Spleen (tissue), 11 donors: Measurements from ENCODE around the gene LMBR1. TPM values are rescaled to one million over a fixed set of nuclear protein-coding genes. Genes with fewer than 3 reads are reported as not detected.
"Not testable (repeated sequence)": the region's sequence is repeated elsewhere in the genome, so short reads cannot be mapped to it uniquely, and the experiment has no call there.

ENCODE experiments used
- DNase-seq: peaks from one replicate; pipeline ENCODE4 v3.0.0-alpha.2; 2020
- H3K27ac ChIP-seq, 8 donors: fragments of 200-600 bp; sonication (generic) in 7 of 8; 1 replicate in 4 of 8; 2 replicates in 4 of 8; pipeline versions ENCODE4 v1.5.0 to v1.8.0; 2016 to 2021; ENCODE audit warnings: inconsistent platforms in 4 of 8, mild to moderate bottlenecking in 4 of 8, moderate library complexity in 1 of 8
- H3K27me3 ChIP-seq, 7 donors: fragments of 200-600 bp; sonication (generic) in 6 of 7; replicated peaks in 1 of 7; 1 replicate in 4 of 7; 2 replicates in 3 of 7; pipeline versions ENCODE4 v1.5.0 to v1.8.0; 2016 to 2021; ENCODE audit warnings: inconsistent platforms in 3 of 7, mild to moderate bottlenecking in 1 of 7
- H3K36me3 ChIP-seq, 6 donors: fragments of 200-600 bp; sonication (generic) in 5 of 6; 1 replicate in 4 of 6; 2 replicates in 2 of 6; pipeline versions ENCODE4 v1.5.0 to v1.8.0; 2016 to 2021; ENCODE audit warnings: inconsistent platforms in 2 of 6
- H3K4me1 ChIP-seq, 6 donors: fragments of 200-600 bp; sonication (generic) in 5 of 6; 1 replicate in 3 of 6; 2 replicates in 3 of 6; pipeline versions ENCODE4 v1.5.0 to v1.8.0; 2016 to 2021; ENCODE audit warnings: inconsistent platforms in 3 of 6
- H3K4me3 ChIP-seq, 8 donors: fragments of 200-600 bp; sonication (generic) in 7 of 8; 1 replicate in 4 of 8; 2 replicates in 4 of 8; pipeline versions ENCODE4 v1.5.0 to v1.8.0; 2016 to 2021; ENCODE audit warnings: inconsistent platforms in 4 of 8, mild to moderate bottlenecking in 4 of 8, moderate library complexity in 2 of 8
- H3K9me3 ChIP-seq, 8 donors: fragments of 200-600 bp; sonication (generic) in 7 of 8; 1 replicate in 4 of 8; 2 replicates in 4 of 8; pipeline versions ENCODE4 v1.5.0 to v1.8.0; 2016 to 2021; ENCODE audit warnings: inconsistent platforms in 4 of 8
- CTCF ChIP-seq, 11 experiments: fragments of 200-600 bp in 7 of 11; fragments of 450-650 bp in 4 of 11; sonication (generic) in 4 of 11; IDR thresholded peaks in 8 of 11; conservative IDR thresholded peaks in 3 of 11; 1 replicate in 7 of 11; 2 replicates in 4 of 11; pipeline versions ENCODE4 v1.4.0 to v1.8.0; 2016 to 2021; ENCODE audit warnings: antibody characterized with exemption in 11 of 11, inconsistent platforms in 4 of 11, mild to moderate bottlenecking in 1 of 11
- POLR2A ChIP-seq, 3 donors: fragments of 450-650 bp; IDR thresholded peaks; one replicate each; pipeline ENCODE4 v1.5.1; 2017; ENCODE audit warnings: antibody characterized with exemption in 3 of 3, mild to moderate bottlenecking in 1 of 3
- POLR2AphosphoS5 ChIP-seq, 3 donors: sonication (generic); formaldehyde crosslinking; IDR thresholded peaks; one replicate each; pipeline ENCODE4 v1.5.1; 2017; ENCODE audit warnings: antibody characterized with exemption in 3 of 3
- WGBS, 5 donors: extraction: QIAGEN DNeasy Blood & Tissue Kit in 3 of 5; methylation state at CpG; one replicate each; pipeline versions ENCODE4 v1.1.5 to v1.1.7; 2013 to 2018; 5-methylcytosine and 5-hydroxymethylcytosine counted together
- intact Hi-C: fragments of 100-400 bp; cut with DNase I; formaldehyde crosslinking; loops from one replicate; pipeline ENCODE4 v1.15.0; 2023; ENCODE audit warnings: low total_unique reads
- polyA plus RNA-seq, 3 donors: library from polyadenylated mRNA; stranded (reverse); fragments of 200-250 nt; gene quantifications; one replicate each; pipeline ENCODE4 v1.2.1, GENCODE V29; 2013
- total RNA-seq, 7 donors: library from RNA; depleted of rRNA in 3 of 7; stranded (reverse); fragments of >200 nt in 3 of 7; fragmentation: NEBNext Ultra II Directional in 4 of 7; extraction: Animal tissue kit (Norgen Biotek cat#: 25700) in 4 of 7; gene quantifications; one replicate each; pipeline versions ENCODE4 v1.1.0 to v1.2.1, GENCODE V29; 2016 to 2021
- donor health status: healthy with polysubstance abuse.
- donor health status: DM: no; HTN: no; CAD: no; lungs with moderate emphysema.
- donor health status: DM: no; HTN: no; CAD: no.
- donor health status: Bipolar disorder and iron deficiency.
- donor health status: healthy.
- donor health status: DM: no; HTN: no; CAD: no.
- donor health status: DM: yes; HTN: yes; CAD: no.

Gene LMBR1
- total and polyA plus RNA-seq, 10 donors: 4.8 to 88.3 (median 63.7) TPM

GRCh38 chr7:156818133-156818532 lies 74.8 kb downstream of the LMBR1 start:
- Histone ChIP-seq H3K4me1 (no peaks in the 10 kb centered on the region), H3K27ac (no peak overlapping the region), H3K4me3 (no peak overlapping the region), H3K36me3 (peaks cover 0 to 31% (median 4%) of the 10 kb centered on the region in 6 donors), H3K9me3 (no peaks in the 10 kb centered on the region), H3K27me3 (no peaks in the 10 kb centered on the region)
- 95 to 99% (median 97%) methylated on average over 2 of the region's 2 CpGs for WGBS, 5 donors
- TF ChIP-seq CTCF (IDR thresholded peaks at IDR 0.05 in 8 of 11, conservative IDR thresholded peaks at IDR 0.05 in 3 of 11): no peak
- no peak for TF ChIP-seq POLR2A (IDR thresholded peaks at IDR 0.05)
- TF ChIP-seq POLR2AphosphoS5 (IDR thresholded peaks at IDR 0.05): no peak
- DNase-seq: no peak
- intact Hi-C loops: loop anchor here (10.0 kb wide), 1 partner anchor 1023 kb away; no protein-coding TSS in a partner anchor

DNA sequence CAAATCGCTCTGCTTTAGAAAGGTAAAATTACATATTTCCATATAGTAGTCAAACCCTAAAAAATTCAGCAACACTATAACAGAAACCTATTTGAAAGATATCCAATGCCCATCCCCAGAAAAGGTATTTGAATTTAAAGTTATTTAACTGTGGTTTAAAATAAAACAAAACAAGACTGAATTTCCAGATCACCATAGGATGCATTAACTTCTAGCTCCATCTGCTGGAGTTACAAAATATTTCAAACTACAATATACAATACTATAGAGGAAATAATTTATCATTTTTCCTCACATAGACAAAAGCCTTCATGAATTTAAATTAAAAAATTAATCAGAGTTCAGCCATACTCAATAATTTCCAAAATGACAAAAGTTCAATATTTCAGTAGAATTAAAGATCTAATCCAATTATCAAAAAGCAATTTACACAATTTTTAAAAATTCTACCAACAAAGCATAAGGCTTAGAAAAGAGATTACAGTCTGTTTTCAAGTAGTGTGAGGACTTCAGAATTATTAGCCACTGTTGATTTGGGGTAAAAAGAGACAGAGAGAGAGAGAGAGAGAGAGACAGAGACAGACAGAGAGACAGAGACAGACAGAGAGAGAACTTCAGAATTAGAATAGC lies 75.9 kb downstream of the LMBR1 start:
- DNase-seq: no peak
- no peaks in the 10 kb centered on the region for H3K27me3 ChIP-seq
- TF ChIP-seq CTCF (IDR thresholded peaks at IDR 0.05 in 8 of 11, conservative IDR thresholded peaks at IDR 0.05 in 3 of 11) (peak in 6 of 11 experiments; percentile 6 to 32 (median 14)), POLR2AphosphoS5 (IDR thresholded peaks at IDR 0.05) (no peak)
- H3K36me3 ChIP-seq: peaks cover 0 to 41% (median 4%) of the 10 kb centered on the region in 6 donors
- H3K4me1 ChIP-seq: no peaks in the 10 kb centered on the region
- WGBS, 5 donors: 96 to 100% (median 98%) methylated on average over 1 of the region's 1 CpG
- intact Hi-C loops: loop anchor here (10.0 kb wide), 1 partner anchor 1022 kb away; no protein-coding TSS in a partner anchor
- no peaks in the 10 kb centered on the region for H3K9me3 ChIP-seq
- H3K4me3 ChIP-seq: no peak overlapping the region
- H3K27ac ChIP-seq: no peak overlapping the region

GRCh38 chr7:156811706-156812105 lies 81.3 kb downstream of the LMBR1 start:
- 93 to 100% (median 96%) methylated on average over 3 of the region's 3 CpGs for WGBS, 5 donors
- Histone ChIP-seq H3K27ac (no peak overlapping the region), H3K4me3 (no peak overlapping the region), H3K36me3 (peaks cover 0 to 42% (median 3%) of the 10 kb centered on the region in 6 donors), H3K27me3 (no peaks in the 10 kb centered on the region), H3K9me3 (no peaks in the 10 kb centered on the region), H3K4me1 (no peaks in the 10 kb centered on the region)
- TF ChIP-seq POLR2AphosphoS5 (IDR thresholded peaks at IDR 0.05) (no peak), POLR2A (IDR thresholded peaks at IDR 0.05) (no peak), CTCF (IDR thresholded peaks at IDR 0.05 in 8 of 11, conservative IDR thresholded peaks at IDR 0.05 in 3 of 11) (no peak)
- DNase-seq: no peak
- intact Hi-C loops: loop anchor here (10.0 kb wide), 1 partner anchor 1017 kb away; no protein-coding TSS in a partner anchor

DNA sequence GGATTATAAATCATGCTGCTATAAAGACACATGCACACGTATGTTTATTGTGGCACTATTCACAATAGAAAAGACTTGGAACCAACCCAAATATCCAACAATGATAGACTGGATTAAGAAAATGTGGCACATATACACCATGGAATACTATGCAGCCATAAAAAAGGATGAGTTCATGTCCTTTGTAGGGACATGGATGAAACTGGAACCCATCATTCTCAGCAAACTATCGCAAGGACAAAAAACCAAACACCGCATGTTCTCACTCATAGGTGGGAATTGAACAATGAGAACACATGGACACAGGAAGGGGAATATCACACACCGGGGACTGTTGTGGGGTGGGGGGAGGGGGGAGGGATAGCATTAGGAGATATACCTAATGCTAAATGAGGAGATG lies 89.3 kb downstream of the LMBR1 start:
- H3K4me3 ChIP-seq, H3K4me1 ChIP-seq, intact Hi-C loops, DNase-seq, H3K27me3 ChIP-seq, H3K27ac ChIP-seq, H3K9me3 ChIP-seq: not testable (repeated sequence)
- peaks cover 0 to 36% (median 2%) of the 10 kb centered on the region in 6 donors for H3K36me3 ChIP-seq
- WGBS, 5 donors: 83 to 96% (median 95%) methylated on average over 3 to 4 of the region's 4 CpGs
